Gastroesophageal sphincter (tissue), 3 donors: ENCODE measurements around the gene TMEM239.

Experiments used
- CTCF ChIP-seq, 4 experiments: fragments of 200-600 bp in 2 of 4; fragments of 450-650 bp in 2 of 4; sonication (generic) in 1 of 4; IDR thresholded peaks; one replicate each; pipeline ENCODE4 v1.5.1; 2017 to 2019; ENCODE audit warnings: antibody characterized with exemption in 4 of 4, mild to moderate bottlenecking in 2 of 4, moderate library complexity in 2 of 4
- EP300 ChIP-seq: sonication (generic); formaldehyde crosslinking; IDR thresholded peaks from one replicate; pipeline ENCODE4 v1.6.1; 2017; ENCODE audit warnings: antibody characterized with exemption, mild to moderate bottlenecking
- POLR2A ChIP-seq, 2 donors: fragments of 450-650 bp; IDR thresholded peaks; one replicate each; pipeline ENCODE4 v1.6.1; 2017; ENCODE audit warnings: antibody characterized with exemption in 2 of 2, mild to moderate bottlenecking in 2 of 2, moderate library complexity in 1 of 2
- POLR2AphosphoS5 ChIP-seq: sonication (generic); formaldehyde crosslinking; IDR thresholded peaks from one replicate; pipeline ENCODE4 v1.6.1; 2017; ENCODE audit warnings: antibody characterized with exemption

- TF ChIP-seq POLR2AphosphoS5 (no peak), CTCF (IDR thresholded peaks at IDR 0.05) (no peak), EP300 (no peak), POLR2A (IDR thresholded peaks at IDR 0.05) (no peak)
Observed at GRCh38 chr20:2768632-2769015, 47.5 kb upstream of the TMEM239 start.
